Psoas muscle (tissue), 8 donors: Measurements from ENCODE around the gene IL10. TPM values are rescaled to one million over a fixed set of nuclear protein-coding genes. Genes with fewer than 3 reads are reported as not detected.

Experiments used
- ATAC-seq, 4 donors: fragments of 200-7000 bp; cut with Tn5 transposase; one replicate each; pipeline ENCODE4 v1.9.1; 2020; ENCODE audit warnings: moderate library complexity in 3 of 4, mild to moderate bottlenecking in 2 of 4
- DNase-seq, 2 donors: peaks; one replicate each; pipeline ENCODE4 v3.0.0-alpha.2; 2020
- H3K27ac ChIP-seq: fragments of 200-600 bp; one replicate; pipeline ENCODE4 v1.8.0; 2022
- H3K27me3 ChIP-seq, 3 donors: fragments of 200-600 bp in 1 of 3; one replicate each; pipeline versions ENCODE4 v1.6.1 to v1.8.0; 2013 to 2022; ENCODE audit warnings: low read length in 2 of 3, mild to moderate bottlenecking in 2 of 3, moderate library complexity in 1 of 3; ENCODE audit not compliant: insufficient read depth in 3 of 3
- H3K36me3 ChIP-seq, 2 donors: fragments of 200-600 bp in 1 of 2; one replicate each; pipeline versions ENCODE4 v1.6.1 to v1.8.0; 2013 to 2022; ENCODE audit warnings: low read depth in 1 of 2, mild to moderate bottlenecking in 1 of 2, moderate library complexity in 1 of 2; ENCODE audit not compliant: insufficient read depth in 1 of 2
- H3K4me1 ChIP-seq: fragments of 200-600 bp; one replicate; pipeline ENCODE4 v1.8.0; 2022
- H3K4me3 ChIP-seq: fragments of 200-600 bp; one replicate; pipeline ENCODE4 v1.8.0; 2022; ENCODE audit warnings: mild to moderate bottlenecking
- H3K9me3 ChIP-seq: fragments of 200-600 bp; one replicate; pipeline ENCODE4 v1.8.0; 2022
- CTCF ChIP-seq: fragments of 200-600 bp; IDR thresholded peaks from one replicate; pipeline ENCODE4 v1.8.0; 2022; ENCODE audit warnings: antibody characterized with exemption
- WGBS, 3 donors: extraction: QIAGEN DNeasy Blood & Tissue Kit; methylation state at CpG; one replicate each; pipeline versions ENCODE4 v1.1.6 to v1.1.7; 2013; 5-methylcytosine and 5-hydroxymethylcytosine counted together
- intact Hi-C, 2 donors: fragments of 100-400 bp; cut with DNase I; formaldehyde crosslinking; loops; one replicate each; pipeline versions ENCODE4 v1.11.0 to v1.14.2; 2022
- polyA plus RNA-seq, 3 donors: library from polyadenylated mRNA; stranded (reverse); fragments of 200-250 nt; gene quantifications; one replicate each; pipeline ENCODE4 v1.2.3, GENCODE V29; 2013
- total RNA-seq, 4 donors: library from RNA; stranded (reverse); fragmentation: NEBNext Ultra II Directional in 2 of 4; extraction: Animal tissue kit (Norgen Biotek cat#: 25700) in 2 of 4; gene quantifications; one replicate each; pipeline versions ENCODE4 v1.2.1 to v1.2.4, GENCODE V29; 2021 to 2023
- donor health status: healthy with polysubstance abuse.
- donor health status: DM: no; HTN: no; CAD: no; lungs with moderate emphysema.
- donor health status: Bipolar disorder and iron deficiency.
- donor health status: healthy.
- donor health status: DM: yes; HTN: yes; CAD: no.
- donor health status: DM: no; HTN: no; CAD: no.
- donor health status: DM: no; HTN: no; CAD: no.
- donor health status: DM: yes; HTN: yes; CAD: no.

IL10 gene
- total and polyA plus RNA-seq, 7 donors, result 0.20 to 0.82 (median 0.38) TPM; not detected in 1

DNA sequence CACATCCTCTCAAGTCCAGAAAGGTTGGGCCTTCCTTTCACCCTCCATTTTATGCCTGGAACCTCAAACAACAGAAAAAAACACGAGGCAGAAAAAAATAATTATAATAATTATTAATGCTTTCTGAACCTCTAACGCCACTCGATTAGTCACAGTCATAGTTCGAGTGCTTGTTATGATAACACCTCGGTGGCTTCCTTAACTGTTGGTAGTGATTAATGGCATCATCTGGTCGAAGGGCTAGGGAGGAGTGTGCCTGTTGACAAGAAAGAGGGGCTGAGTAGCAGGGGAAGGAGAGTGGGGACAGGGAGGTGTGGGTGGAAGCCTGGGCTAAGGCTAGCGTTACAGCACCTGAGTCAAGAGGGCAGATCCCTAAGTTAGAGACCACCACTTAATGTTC lies 21.3 kb upstream of the IL10 start:
- intact Hi-C loops, result no loop called here
- no peak for ATAC-seq
- TF ChIP-seq CTCF, result no peak

GRCh38 chr1:206792939-206793607 lies 20.8 kb upstream of the IL10 start:
- intact Hi-C loops, result no loop called here
- H3K27me3 ChIP-seq, result no peaks in the 10 kb centered on the region
- H3K36me3 ChIP-seq, result no peaks in the 10 kb centered on the region
- no peak for ATAC-seq
- no peak overlapping the region for H3K4me3 ChIP-seq
- no peak for DNase-seq
- TF ChIP-seq CTCF, result no peak
- no peaks in the 10 kb centered on the region for H3K4me1 ChIP-seq
- 65 to 71% (median 70%) methylated on average over 16 of the region's 16 CpGs for WGBS, 3 donors
- no peaks in the 10 kb centered on the region for H3K9me3 ChIP-seq
- no peak overlapping the region for H3K27ac ChIP-seq

More for the DNA sequence above, 21.3 kb upstream of the IL10 start:
- no peaks in the 10 kb centered on the region for H3K36me3 ChIP-seq
- 56 to 69% (median 61%) methylated on average over 7 of the region's 7 CpGs for WGBS, 3 donors
- H3K27ac ChIP-seq, result no peak overlapping the region
- no peaks in the 10 kb centered on the region for H3K27me3 ChIP-seq
- H3K4me3 ChIP-seq, result no peak overlapping the region
- DNase-seq, result no peak
- H3K9me3 ChIP-seq, result no peaks in the 10 kb centered on the region
- H3K4me1 ChIP-seq, result no peaks in the 10 kb centered on the region

GRCh38 chr1:206790502-206791250 lies 18.4 kb upstream of the IL10 start:
- 77 to 80% (median 79%) methylated on average over 11 of the region's 11 CpGs for WGBS, 3 donors
- no peak for TF ChIP-seq CTCF
- no peaks in the 10 kb centered on the region for H3K4me1 ChIP-seq

GRCh38 chr1:206788487-206789050 lies 16.3 kb upstream of the IL10 start:
- Histone ChIP-seq H3K4me1 (no peaks in the 10 kb centered on the region), H3K4me3 (no peak overlapping the region), H3K27ac (no peak overlapping the region), H3K27me3 (no peaks in the 10 kb centered on the region), H3K9me3 (no peaks in the 10 kb centered on the region), H3K36me3 (no peaks in the 10 kb centered on the region)
- DNase-seq (no peak), ATAC-seq (no peak)
- intact Hi-C loops, result no loop called here
- no peak for TF ChIP-seq CTCF
- WGBS, 3 donors, result 90 to 94% (median 93%) methylated on average over 3 of the region's 3 CpGs

More at GRCh38 chr1:206790502-206791250, 18.4 kb upstream of the IL10 start:
- no peak for ATAC-seq
- no peaks in the 10 kb centered on the region for H3K36me3 ChIP-seq
- H3K4me3 ChIP-seq, result no peak overlapping the region
- intact Hi-C loops, result no loop called here
- no peak overlapping the region for H3K27ac ChIP-seq
- DNase-seq, result no peak
- no peaks in the 10 kb centered on the region for H3K27me3 ChIP-seq
- H3K9me3 ChIP-seq, result no peaks in the 10 kb centered on the region
